Psoas muscle (tissue), 8 donors: ENCODE data around the gene OR2AK2. TPM values are rescaled to one million over a fixed set of nuclear protein-coding genes. Genes with fewer than 3 reads are reported as not detected.

Source experiments
- ATAC-seq, 4 donors: fragments of 200-7000 bp; cut with Tn5 transposase; one replicate each; pipeline ENCODE4 v1.9.1; 2020; ENCODE audit warnings: moderate library complexity in 3 of 4, mild to moderate bottlenecking in 2 of 4
- DNase-seq, 2 donors: peaks; one replicate each; pipeline ENCODE4 v3.0.0-alpha.2; 2020
- H3K27ac ChIP-seq: fragments of 200-600 bp; one replicate; pipeline ENCODE4 v1.8.0; 2022
- H3K27me3 ChIP-seq, 3 donors: fragments of 200-600 bp in 1 of 3; one replicate each; pipeline versions ENCODE4 v1.6.1 to v1.8.0; 2013 to 2022; ENCODE audit warnings: low read length in 2 of 3, mild to moderate bottlenecking in 2 of 3, moderate library complexity in 1 of 3; ENCODE audit not compliant: insufficient read depth in 3 of 3
- H3K36me3 ChIP-seq, 2 donors: fragments of 200-600 bp in 1 of 2; one replicate each; pipeline versions ENCODE4 v1.6.1 to v1.8.0; 2013 to 2022; ENCODE audit warnings: low read depth in 1 of 2, mild to moderate bottlenecking in 1 of 2, moderate library complexity in 1 of 2; ENCODE audit not compliant: insufficient read depth in 1 of 2
- H3K4me1 ChIP-seq: fragments of 200-600 bp; one replicate; pipeline ENCODE4 v1.8.0; 2022
- H3K4me3 ChIP-seq: fragments of 200-600 bp; one replicate; pipeline ENCODE4 v1.8.0; 2022; ENCODE audit warnings: mild to moderate bottlenecking
- H3K9me3 ChIP-seq: fragments of 200-600 bp; one replicate; pipeline ENCODE4 v1.8.0; 2022
- CTCF ChIP-seq: fragments of 200-600 bp; IDR thresholded peaks from one replicate; pipeline ENCODE4 v1.8.0; 2022; ENCODE audit warnings: antibody characterized with exemption
- WGBS, 3 donors: extraction: QIAGEN DNeasy Blood & Tissue Kit; methylation state at CpG; one replicate each; pipeline versions ENCODE4 v1.1.6 to v1.1.7; 2013; 5-methylcytosine and 5-hydroxymethylcytosine counted together
- intact Hi-C, 2 donors: fragments of 100-400 bp; cut with DNase I; formaldehyde crosslinking; loops; one replicate each; pipeline versions ENCODE4 v1.11.0 to v1.14.2; 2022
- polyA plus RNA-seq, 3 donors: library from polyadenylated mRNA; stranded (reverse); fragments of 200-250 nt; gene quantifications; one replicate each; pipeline ENCODE4 v1.2.3, GENCODE V29; 2013
- total RNA-seq, 4 donors: library from RNA; stranded (reverse); fragmentation: NEBNext Ultra II Directional in 2 of 4; extraction: Animal tissue kit (Norgen Biotek cat#: 25700) in 2 of 4; gene quantifications; one replicate each; pipeline versions ENCODE4 v1.2.1 to v1.2.4, GENCODE V29; 2021 to 2023
- donor health status: healthy with polysubstance abuse.
- donor health status: DM: no; HTN: no; CAD: no; lungs with moderate emphysema.
- donor health status: Bipolar disorder and iron deficiency.
- donor health status: healthy.
- donor health status: DM: yes; HTN: yes; CAD: no.
- donor health status: DM: no; HTN: no; CAD: no.
- donor health status: DM: no; HTN: no; CAD: no.
- donor health status: DM: yes; HTN: yes; CAD: no.

The OR2AK2 gene
- total and polyA plus RNA-seq, 7 donors = not detected

- H3K4me3 ChIP-seq = no peak overlapping the region
These were observed 28.0 kb downstream of the OR2AK2 start for GRCh38 chr1:247992986-247993385.

GRCh38 chr1:247998811-247999210, 33.8 kb downstream of the OR2AK2 start:
- H3K27ac ChIP-seq = no peak overlapping the region
- no peaks in the 10 kb centered on the region for H3K9me3 ChIP-seq
- H3K36me3 ChIP-seq = no peaks in the 10 kb centered on the region
- intact Hi-C loops = no loop called here
- DNase-seq (no peak), ATAC-seq (no peak)
- TF ChIP-seq CTCF = no peak
- no peaks in the 10 kb centered on the region for H3K4me1 ChIP-seq
- H3K27me3 ChIP-seq = no peaks in the 10 kb centered on the region
- WGBS, 3 donors = 28 to 43% (median 40%) methylated on average over 2 of the region's 2 CpGs
- H3K4me3 ChIP-seq = no peak overlapping the region

More at GRCh38 chr1:247992986-247993385, 28.0 kb downstream of the OR2AK2 start:
- no peaks in the 10 kb centered on the region for H3K27me3 ChIP-seq
- no peak for DNase-seq
- no peak for ATAC-seq
- WGBS, 3 donors = 47 to 61% (median 58%) methylated on average over 2 of the region's 2 CpGs
- no peaks in the 10 kb centered on the region for H3K36me3 ChIP-seq
- intact Hi-C loops = no loop called here
- no peaks in the 10 kb centered on the region for H3K9me3 ChIP-seq
- no peak for TF ChIP-seq CTCF
- H3K4me1 ChIP-seq = no peaks in the 10 kb centered on the region
- H3K27ac ChIP-seq = no peak overlapping the region

- 82 to 98% (median 95%) methylated on average over 1 of the region's 1 CpG for WGBS, 3 donors
- TF ChIP-seq CTCF = no peak
- Histone ChIP-seq H3K9me3 (no peaks in the 10 kb centered on the region), H3K36me3 (no peaks in the 10 kb centered on the region), H3K4me1 (no peaks in the 10 kb centered on the region), H3K4me3 (no peak overlapping the region), H3K27me3 (no peaks in the 10 kb centered on the region), H3K27ac (no peak overlapping the region)
- ATAC-seq (no peak), DNase-seq (no peak)
- intact Hi-C loops = no loop called here
These were observed 35.1 kb downstream of the OR2AK2 start for GRCh38 chr1:248000169-248000568.

- no peak for TF ChIP-seq CTCF
- no peak for ATAC-seq
- Histone ChIP-seq H3K4me3 (no peak overlapping the region), H3K4me1 (no peaks in the 10 kb centered on the region), H3K36me3 (no peaks in the 10 kb centered on the region), H3K27ac (no peak overlapping the region), H3K27me3 (no peaks in the 10 kb centered on the region), H3K9me3 (peaks cover 12% of the 10 kb centered on the region)
- no peak for DNase-seq
- 37 to 55% (median 43%) methylated on average over 1 of the region's 1 CpG for WGBS, 3 donors
- intact Hi-C loops = no loop called here
These were observed 42.7 kb downstream of the OR2AK2 start for GRCh38 chr1:248007778-248008177.

GRCh38 chr1:248009681-248010080, 44.6 kb downstream of the OR2AK2 start:
- DNase-seq = no peak
- intact Hi-C loops = no loop called here

More at GRCh38 chr1:248009681-248010080, 44.6 kb downstream of the OR2AK2 start:
- ATAC-seq = no peak
- Histone ChIP-seq H3K9me3 (peaks cover 12% of the 10 kb centered on the region), H3K4me1 (no peaks in the 10 kb centered on the region), H3K27me3 (no peaks in the 10 kb centered on the region), H3K4me3 (no peak overlapping the region), H3K27ac (no peak overlapping the region), H3K36me3 (no peaks in the 10 kb centered on the region)
- 86 to 88% (median 86%) methylated on average over 3 of the region's 3 CpGs for WGBS, 3 donors
- no peak for TF ChIP-seq CTCF
